ENCODE measurements around the gene SAPCD2. TPM values are rescaled to one million over a fixed set of nuclear protein-coding genes. Genes with fewer than 3 reads are reported as not detected.

Gene SAPCD2
- polyA plus RNA-seq, 1 donor from 2014 or later: 0.22 TPM

DNA sequence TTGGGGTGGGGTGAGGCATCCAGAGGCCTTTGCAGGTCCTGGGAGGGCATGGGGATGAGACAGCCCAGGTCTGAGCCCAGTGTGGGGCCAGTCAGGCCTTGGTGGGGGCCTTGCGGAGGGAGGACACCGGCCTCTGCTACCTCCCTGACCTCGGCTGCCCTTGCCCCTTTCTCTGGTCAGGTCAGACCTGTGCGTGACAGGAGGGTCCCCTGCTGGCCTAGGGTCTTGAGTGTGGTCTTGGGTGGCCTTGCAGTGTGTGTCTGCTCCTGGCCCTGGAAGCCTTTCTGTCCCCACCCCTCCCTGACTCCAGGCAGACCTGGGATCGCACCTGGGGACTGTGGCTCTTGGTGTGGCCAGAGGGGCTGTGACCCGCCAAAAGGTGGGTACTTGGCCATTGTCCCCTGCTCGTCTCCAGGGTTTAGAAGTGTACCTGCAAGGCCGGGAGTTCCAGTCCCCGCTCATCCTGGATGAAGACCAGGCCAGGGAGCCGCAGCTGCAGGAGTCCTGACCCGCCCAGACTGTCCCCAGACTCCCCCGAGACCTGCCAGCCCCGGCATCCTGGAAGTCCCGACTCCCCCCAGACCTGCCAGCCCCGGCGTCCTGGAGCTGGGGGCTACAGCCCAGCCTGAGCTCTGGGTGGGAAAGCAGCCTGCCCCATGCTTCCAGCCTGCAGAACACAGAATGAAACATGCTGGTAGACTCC, 12.0 kb upstream of the SAPCD2 start:
- Histone ChIP-seq H3K4me3 (ENCODE audit: low read length) (no peak overlapping the region), H3K9me2 (ENCODE audit: insufficient read depth, low read length) (no peaks in the 10 kb centered on the region), H3K9ac (ENCODE audit: low read length) (no peak overlapping the region), H2AFZ (ENCODE audit: low read depth, low read length) (no peak overlapping the region), H3F3A (ENCODE audit: insufficient read depth, low read length, poor library complexity, severe bottlenecking) (no peaks in the 10 kb centered on the region), H3K4me2 (ENCODE audit: low read length) (no peak overlapping the region), H3K79me2 (replicated peaks; ENCODE audit: insufficient read depth, low read length) (no peaks in the 10 kb centered on the region), H3K9me3 (ENCODE audit: low read length) (no peaks in the 10 kb centered on the region), H3K36me3 (ENCODE audit: insufficient read depth, low read length) (no peaks in the 10 kb centered on the region), H3K27me3 (ENCODE audit: insufficient read depth, low read depth, low read length) (peaks cover 53% of the 10 kb centered on the region), H4K20me1 (ENCODE audit: insufficient read depth) (no peaks in the 10 kb centered on the region), H3K27ac (ENCODE audit: low read length) (no peak overlapping the region)
- TF ChIP-seq EP300 (conservative IDR thresholded peaks at IDR 0.05; ENCODE audit: poor library complexity, severe bottlenecking): no peak
- no peak for TF ChIP-seq MXI1 (conservative IDR thresholded peaks at IDR 0.05; ENCODE audit: poor library complexity, severe bottlenecking)
- no peak for TF ChIP-seq EZH2 (IDR thresholded peaks at IDR 0.05; ENCODE audit: borderline replicate concordance, insufficient read depth, low read length, poor library complexity, severe bottlenecking)
- TF ChIP-seq, protein P1, sequence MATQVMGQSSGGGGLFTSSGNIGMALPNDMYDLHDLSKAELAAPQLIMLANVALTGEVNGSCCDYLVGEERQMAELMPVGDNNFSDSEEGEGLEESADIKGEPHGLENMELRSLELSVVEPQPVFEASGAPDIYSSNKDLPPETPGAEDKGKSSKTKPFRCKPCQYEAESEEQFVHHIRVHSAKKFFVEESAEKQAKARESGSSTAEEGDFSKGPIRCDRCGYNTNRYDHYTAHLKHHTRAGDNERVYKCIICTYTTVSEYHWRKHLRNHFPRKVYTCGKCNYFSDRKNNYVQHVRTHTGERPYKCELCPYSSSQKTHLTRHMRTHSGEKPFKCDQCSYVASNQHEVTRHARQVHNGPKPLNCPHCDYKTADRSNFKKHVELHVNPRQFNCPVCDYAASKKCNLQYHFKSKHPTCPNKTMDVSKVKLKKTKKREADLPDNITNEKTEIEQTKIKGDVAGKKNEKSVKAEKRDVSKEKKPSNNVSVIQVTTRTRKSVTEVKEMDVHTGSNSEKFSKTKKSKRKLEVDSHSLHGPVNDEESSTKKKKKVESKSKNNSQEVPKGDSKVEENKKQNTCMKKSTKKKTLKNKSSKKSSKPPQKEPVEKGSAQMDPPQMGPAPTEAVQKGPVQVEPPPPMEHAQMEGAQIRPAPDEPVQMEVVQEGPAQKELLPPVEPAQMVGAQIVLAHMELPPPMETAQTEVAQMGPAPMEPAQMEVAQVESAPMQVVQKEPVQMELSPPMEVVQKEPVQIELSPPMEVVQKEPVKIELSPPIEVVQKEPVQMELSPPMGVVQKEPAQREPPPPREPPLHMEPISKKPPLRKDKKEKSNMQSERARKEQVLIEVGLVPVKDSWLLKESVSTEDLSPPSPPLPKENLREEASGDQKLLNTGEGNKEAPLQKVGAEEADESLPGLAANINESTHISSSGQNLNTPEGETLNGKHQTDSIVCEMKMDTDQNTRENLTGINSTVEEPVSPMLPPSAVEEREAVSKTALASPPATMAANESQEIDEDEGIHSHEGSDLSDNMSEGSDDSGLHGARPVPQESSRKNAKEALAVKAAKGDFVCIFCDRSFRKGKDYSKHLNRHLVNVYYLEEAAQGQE (IDR thresholded peaks at IDR 0.05; ENCODE audit: borderline replicate concordance): no peak
- TF ChIP-seq, protein P2, sequence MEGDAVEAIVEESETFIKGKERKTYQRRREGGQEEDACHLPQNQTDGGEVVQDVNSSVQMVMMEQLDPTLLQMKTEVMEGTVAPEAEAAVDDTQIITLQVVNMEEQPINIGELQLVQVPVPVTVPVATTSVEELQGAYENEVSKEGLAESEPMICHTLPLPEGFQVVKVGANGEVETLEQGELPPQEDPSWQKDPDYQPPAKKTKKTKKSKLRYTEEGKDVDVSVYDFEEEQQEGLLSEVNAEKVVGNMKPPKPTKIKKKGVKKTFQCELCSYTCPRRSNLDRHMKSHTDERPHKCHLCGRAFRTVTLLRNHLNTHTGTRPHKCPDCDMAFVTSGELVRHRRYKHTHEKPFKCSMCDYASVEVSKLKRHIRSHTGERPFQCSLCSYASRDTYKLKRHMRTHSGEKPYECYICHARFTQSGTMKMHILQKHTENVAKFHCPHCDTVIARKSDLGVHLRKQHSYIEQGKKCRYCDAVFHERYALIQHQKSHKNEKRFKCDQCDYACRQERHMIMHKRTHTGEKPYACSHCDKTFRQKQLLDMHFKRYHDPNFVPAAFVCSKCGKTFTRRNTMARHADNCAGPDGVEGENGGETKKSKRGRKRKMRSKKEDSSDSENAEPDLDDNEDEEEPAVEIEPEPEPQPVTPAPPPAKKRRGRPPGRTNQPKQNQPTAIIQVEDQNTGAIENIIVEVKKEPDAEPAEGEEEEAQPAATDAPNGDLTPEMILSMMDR (IDR thresholded peaks at IDR 0.05; ENCODE audit: poor library complexity, severe bottlenecking): no peak
- no peak for TF ChIP-seq SMC3 (conservative IDR thresholded peaks at IDR 0.05; ENCODE audit: poor library complexity)
- TF ChIP-seq RAD21 (conservative IDR thresholded peaks at IDR 0.05): no peak
- no peak for TF ChIP-seq TAF1 (IDR thresholded peaks at IDR 0.05; ENCODE audit: low read depth)
- no peak for TF ChIP-seq POLR2AphosphoS5 (IDR thresholded peaks at IDR 0.05)

DNA sequence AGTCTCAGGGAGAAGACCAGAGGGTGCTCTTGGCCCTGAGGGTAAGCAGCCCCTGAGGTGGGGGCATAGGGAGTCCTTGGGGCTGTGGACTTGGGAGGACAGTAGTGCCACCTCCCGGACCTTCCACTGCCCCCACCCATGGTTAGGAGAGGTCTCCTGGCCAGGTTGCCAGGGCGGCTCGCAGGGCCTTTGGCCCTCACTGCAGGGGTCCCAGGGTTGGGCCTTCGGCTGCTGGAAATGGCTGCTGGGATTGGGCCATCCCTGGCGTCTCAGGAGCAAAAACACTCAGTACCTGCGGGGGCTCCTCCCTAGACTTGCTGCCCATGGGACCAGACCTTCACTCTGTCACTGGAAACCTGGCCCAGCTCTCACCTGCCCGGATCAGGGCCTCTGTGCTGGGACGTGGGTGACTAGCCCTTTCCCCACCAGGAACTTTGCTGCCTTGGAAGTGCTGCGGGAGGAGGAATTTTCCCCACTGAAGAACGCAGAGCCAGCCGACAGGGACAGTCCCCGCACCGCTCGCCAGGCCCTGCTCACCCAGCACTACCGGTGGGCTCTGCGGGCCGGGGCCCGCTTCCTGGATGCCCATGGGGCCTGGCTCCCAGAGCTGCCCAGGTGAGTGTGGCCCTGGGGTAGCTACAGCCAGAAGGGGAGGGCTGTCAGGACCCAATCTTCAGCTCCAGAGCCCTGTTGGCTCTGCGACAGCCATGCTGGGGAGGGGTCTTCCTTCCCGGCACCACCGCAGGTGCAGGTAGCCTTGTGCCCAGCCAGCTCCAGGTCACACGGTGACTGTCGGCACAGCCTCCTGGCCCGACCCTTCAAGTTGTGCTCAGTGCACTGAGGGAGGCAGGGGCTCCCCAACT, 10.1 kb upstream of the SAPCD2 start:
- Histone ChIP-seq H3K27me3 (ENCODE audit: insufficient read depth, low read depth, low read length) (peaks cover 59% of the 10 kb centered on the region), H3K79me2 (replicated peaks; ENCODE audit: insufficient read depth, low read length) (no peaks in the 10 kb centered on the region), H4K20me1 (ENCODE audit: insufficient read depth) (no peaks in the 10 kb centered on the region), H3K9ac (ENCODE audit: low read length) (no peak overlapping the region), H3K4me3 (ENCODE audit: low read length) (no peak overlapping the region), H3F3A (ENCODE audit: insufficient read depth, low read length, poor library complexity, severe bottlenecking) (no peaks in the 10 kb centered on the region), H3K27ac (ENCODE audit: low read length) (no peak overlapping the region), H3K36me3 (ENCODE audit: insufficient read depth, low read length) (no peaks in the 10 kb centered on the region), H2AFZ (ENCODE audit: low read depth, low read length) (no peak overlapping the region), H3K4me2 (ENCODE audit: low read length) (no peak overlapping the region), H3K9me3 (ENCODE audit: low read length) (no peaks in the 10 kb centered on the region), H3K9me2 (ENCODE audit: insufficient read depth, low read length) (no peaks in the 10 kb centered on the region)
- no peak for TF ChIP-seq TAF1 (IDR thresholded peaks at IDR 0.05; ENCODE audit: low read depth)
- no peak for TF ChIP-seq EP300 (conservative IDR thresholded peaks at IDR 0.05; ENCODE audit: poor library complexity, severe bottlenecking)
- TF ChIP-seq EZH2 (IDR thresholded peaks at IDR 0.05; ENCODE audit: borderline replicate concordance, insufficient read depth, low read length, poor library complexity, severe bottlenecking): no peak
- TF ChIP-seq MXI1 (conservative IDR thresholded peaks at IDR 0.05; ENCODE audit: poor library complexity, severe bottlenecking): no peak
- TF ChIP-seq RAD21 (conservative IDR thresholded peaks at IDR 0.05): no peak
- TF ChIP-seq POLR2AphosphoS5 (IDR thresholded peaks at IDR 0.05): no peak
- TF ChIP-seq, protein P2 (IDR thresholded peaks at IDR 0.05; ENCODE audit: poor library complexity, severe bottlenecking): no peak
- TF ChIP-seq, protein P1 (IDR thresholded peaks at IDR 0.05; ENCODE audit: borderline replicate concordance): no peak
- TF ChIP-seq SMC3 (conservative IDR thresholded peaks at IDR 0.05; ENCODE audit: poor library complexity): no peak
